Neural cell (in vitro differentiated cells): ENCODE measurements around the gene CADPS2.

ENCODE experiments used
- EP300 ChIP-seq: fragments of 450-650 bp; conservative IDR thresholded peaks from 2 replicates; pipeline ENCODE4 v1.6.1; 2014; ENCODE audit warnings: antibody characterized with exemption, mild to moderate bottlenecking, moderate library complexity; ENCODE audit not compliant: poor library complexity, severe bottlenecking
- MXI1 ChIP-seq: fragments of 450-650 bp; conservative IDR thresholded peaks from 2 replicates; pipeline ENCODE4 v1.6.1; 2014; ENCODE audit warnings: antibody characterized with exemption, mild to moderate bottlenecking; ENCODE audit not compliant: poor library complexity, severe bottlenecking
- RAD21 ChIP-seq: fragments of 450-650 bp; conservative IDR thresholded peaks from 2 replicates; pipeline ENCODE4 v1.6.1; 2014; ENCODE audit warnings: antibody characterized with exemption, mild to moderate bottlenecking, moderate library complexity
- SMC3 ChIP-seq: fragments of 450-650 bp; conservative IDR thresholded peaks from 2 replicates; pipeline ENCODE4 v1.6.1; 2014; ENCODE audit warnings: antibody characterized with exemption, mild to moderate bottlenecking, moderate library complexity; ENCODE audit not compliant: poor library complexity
- TAF1 ChIP-seq: IDR thresholded peaks from 2 replicates; pipeline ENCODE4 v1.6.1; 2012; ENCODE audit warnings: low read depth
- TF ChIP-seq, protein P1 (sequence below): fragments of 450-650 bp; IDR thresholded peaks from 2 replicates; pipeline ENCODE4 v1.5.1; 2014; ENCODE audit warnings: antibody characterized with exemption, mild to moderate bottlenecking, moderate library complexity; ENCODE audit not compliant: poor library complexity, severe bottlenecking
- TF ChIP-seq, protein P2 (sequence below): IDR thresholded peaks from 2 replicates; pipeline ENCODE4 v1.6.1; 2012; ENCODE audit warnings: borderline replicate concordance

- TF ChIP-seq, protein P1, sequence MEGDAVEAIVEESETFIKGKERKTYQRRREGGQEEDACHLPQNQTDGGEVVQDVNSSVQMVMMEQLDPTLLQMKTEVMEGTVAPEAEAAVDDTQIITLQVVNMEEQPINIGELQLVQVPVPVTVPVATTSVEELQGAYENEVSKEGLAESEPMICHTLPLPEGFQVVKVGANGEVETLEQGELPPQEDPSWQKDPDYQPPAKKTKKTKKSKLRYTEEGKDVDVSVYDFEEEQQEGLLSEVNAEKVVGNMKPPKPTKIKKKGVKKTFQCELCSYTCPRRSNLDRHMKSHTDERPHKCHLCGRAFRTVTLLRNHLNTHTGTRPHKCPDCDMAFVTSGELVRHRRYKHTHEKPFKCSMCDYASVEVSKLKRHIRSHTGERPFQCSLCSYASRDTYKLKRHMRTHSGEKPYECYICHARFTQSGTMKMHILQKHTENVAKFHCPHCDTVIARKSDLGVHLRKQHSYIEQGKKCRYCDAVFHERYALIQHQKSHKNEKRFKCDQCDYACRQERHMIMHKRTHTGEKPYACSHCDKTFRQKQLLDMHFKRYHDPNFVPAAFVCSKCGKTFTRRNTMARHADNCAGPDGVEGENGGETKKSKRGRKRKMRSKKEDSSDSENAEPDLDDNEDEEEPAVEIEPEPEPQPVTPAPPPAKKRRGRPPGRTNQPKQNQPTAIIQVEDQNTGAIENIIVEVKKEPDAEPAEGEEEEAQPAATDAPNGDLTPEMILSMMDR, result no peak
- no peak for TF ChIP-seq MXI1
- TF ChIP-seq RAD21, result no peak
- TF ChIP-seq, protein P2, sequence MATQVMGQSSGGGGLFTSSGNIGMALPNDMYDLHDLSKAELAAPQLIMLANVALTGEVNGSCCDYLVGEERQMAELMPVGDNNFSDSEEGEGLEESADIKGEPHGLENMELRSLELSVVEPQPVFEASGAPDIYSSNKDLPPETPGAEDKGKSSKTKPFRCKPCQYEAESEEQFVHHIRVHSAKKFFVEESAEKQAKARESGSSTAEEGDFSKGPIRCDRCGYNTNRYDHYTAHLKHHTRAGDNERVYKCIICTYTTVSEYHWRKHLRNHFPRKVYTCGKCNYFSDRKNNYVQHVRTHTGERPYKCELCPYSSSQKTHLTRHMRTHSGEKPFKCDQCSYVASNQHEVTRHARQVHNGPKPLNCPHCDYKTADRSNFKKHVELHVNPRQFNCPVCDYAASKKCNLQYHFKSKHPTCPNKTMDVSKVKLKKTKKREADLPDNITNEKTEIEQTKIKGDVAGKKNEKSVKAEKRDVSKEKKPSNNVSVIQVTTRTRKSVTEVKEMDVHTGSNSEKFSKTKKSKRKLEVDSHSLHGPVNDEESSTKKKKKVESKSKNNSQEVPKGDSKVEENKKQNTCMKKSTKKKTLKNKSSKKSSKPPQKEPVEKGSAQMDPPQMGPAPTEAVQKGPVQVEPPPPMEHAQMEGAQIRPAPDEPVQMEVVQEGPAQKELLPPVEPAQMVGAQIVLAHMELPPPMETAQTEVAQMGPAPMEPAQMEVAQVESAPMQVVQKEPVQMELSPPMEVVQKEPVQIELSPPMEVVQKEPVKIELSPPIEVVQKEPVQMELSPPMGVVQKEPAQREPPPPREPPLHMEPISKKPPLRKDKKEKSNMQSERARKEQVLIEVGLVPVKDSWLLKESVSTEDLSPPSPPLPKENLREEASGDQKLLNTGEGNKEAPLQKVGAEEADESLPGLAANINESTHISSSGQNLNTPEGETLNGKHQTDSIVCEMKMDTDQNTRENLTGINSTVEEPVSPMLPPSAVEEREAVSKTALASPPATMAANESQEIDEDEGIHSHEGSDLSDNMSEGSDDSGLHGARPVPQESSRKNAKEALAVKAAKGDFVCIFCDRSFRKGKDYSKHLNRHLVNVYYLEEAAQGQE, result no peak
- no peak for TF ChIP-seq TAF1
- TF ChIP-seq SMC3, result no peak
- TF ChIP-seq EP300, result no peak
Observed at GRCh38 chr7:122913608-122914007, 27.3 kb upstream of the CADPS2 start.
